GM18951 (cell line): ENCODE measurements around the gene ATP8B1.

Experiments
- POLR2A ChIP-seq: IDR thresholded peaks from 4 replicates; pipeline ENCODE4 v1.6.1; 2011; ENCODE audit warnings: mild to moderate bottlenecking; ENCODE audit not compliant: insufficient read length, insufficient read depth; ENCODE audit errors: extremely low read depth
- in situ Hi-C: fragments of 300-500 bp; cut with MboI; formaldehyde crosslinking; loops from one replicate; pipeline ENCODE4 v1.12.0; 2022; ENCODE audit warnings: low sequenced_read_pairs, mixed read lengths, inconsistent platforms; ENCODE audit not compliant: unreplicated experiment

The ATP8B1 gene

DNA sequence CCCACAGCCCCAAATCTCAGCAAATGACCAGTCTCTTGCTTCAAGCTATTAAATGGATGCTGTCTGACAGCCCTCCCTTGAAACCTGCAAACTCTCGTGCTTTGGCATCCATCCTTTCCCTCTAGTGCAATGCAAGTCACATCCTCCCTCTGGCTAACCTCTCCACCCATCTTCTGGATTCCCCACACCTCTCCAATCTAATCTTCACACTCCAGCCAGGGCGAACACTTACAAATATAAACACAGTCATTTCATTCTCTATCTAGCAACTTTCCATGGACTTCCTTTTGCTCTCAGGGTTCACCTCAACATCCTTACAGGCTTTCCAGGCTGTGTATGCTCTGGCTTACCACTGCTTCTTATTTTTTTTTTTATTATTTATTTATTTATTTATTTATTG, 171.4 kb downstream of the ATP8B1 start:
- TF ChIP-seq POLR2A, result no peak
- in situ Hi-C loops, result loop anchor here (25.0 kb wide), 1 partner anchor 206 kb away; no protein-coding TSS in a partner anchor

DNA sequence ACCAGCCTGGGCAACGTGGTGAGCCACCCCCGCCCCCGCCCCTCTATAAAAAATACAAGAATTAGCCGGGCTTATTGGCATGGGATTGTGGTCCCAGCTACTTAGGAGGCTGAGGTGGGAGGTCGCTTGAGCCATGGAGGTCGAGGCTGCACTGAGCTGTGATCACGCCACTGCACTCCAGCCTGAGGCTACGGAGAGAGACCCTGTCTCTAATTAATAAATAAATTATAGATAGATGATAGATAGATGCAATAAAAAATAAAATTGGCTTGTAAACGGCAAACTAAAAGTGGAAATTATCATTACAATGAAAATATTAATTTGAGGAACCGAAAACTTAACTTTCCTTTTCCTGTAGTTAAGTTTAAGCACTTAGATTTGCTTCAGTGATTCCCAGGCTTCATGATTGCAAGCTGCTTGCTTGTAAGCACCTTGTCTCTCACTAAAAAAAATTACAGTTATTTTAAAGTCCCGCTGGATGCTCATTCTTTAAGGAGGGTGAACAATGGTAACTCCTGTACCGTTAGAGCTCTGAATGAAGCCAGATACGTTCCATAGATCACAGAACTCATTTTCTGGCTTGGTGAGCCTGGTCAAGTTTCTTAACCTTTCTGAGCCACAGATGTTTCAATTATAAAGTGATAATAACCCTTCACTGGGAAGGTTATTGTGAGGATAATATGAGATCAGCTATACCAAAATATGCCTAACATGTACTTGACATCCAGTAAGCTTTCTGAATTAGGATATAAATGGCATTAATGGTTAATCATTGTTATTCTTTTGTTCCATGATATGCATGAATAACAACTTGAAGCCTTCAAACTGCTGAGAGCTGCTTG, 172.1 kb downstream of the ATP8B1 start:
- in situ Hi-C loops, result loop anchor here (25.0 kb wide), 1 partner anchor 206 kb away; no protein-coding TSS in a partner anchor

DNA sequence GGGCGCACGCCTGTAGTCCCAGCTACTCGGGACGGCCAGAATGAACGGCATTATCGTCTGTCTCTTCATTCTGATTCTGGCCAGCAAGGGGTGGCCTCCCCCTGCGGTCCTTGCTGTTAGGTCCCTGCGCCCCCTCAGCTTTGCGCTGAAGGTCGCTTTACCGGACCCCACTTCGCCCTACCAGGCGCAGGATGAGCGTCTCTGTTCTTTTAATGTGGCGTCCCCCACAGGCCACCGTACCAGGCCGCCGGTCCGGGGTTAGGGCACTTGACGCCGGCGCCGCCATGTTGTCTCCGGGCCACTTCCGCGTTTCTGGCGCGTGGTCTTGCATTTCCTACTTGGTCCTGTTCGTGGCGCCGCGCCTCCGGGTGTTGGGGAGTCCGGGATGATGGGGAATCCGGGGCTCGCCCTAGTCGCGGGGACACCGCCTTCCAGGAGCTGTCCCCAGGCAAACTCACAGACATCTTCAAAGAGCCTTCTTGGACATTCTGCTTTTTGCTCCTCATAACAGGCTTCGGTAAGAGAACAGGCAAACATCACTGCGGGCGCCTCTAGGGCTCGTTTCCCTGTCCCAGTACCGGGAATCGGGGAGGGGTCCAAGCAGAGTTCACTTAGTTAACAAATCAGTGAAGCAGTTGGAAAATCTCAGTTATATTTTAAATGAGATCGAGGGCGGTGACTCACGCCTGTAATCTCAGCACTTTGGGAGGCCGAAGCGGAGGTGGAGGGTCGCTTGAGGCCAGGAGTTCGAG, 172.9 kb downstream of the ATP8B1 start:
- peak; percentile 62 for TF ChIP-seq POLR2A
- in situ Hi-C loops, result loop anchor here (25.0 kb wide), 1 partner anchor 207 kb away; no protein-coding TSS in a partner anchor

More for the DNA sequence above, 172.1 kb downstream of the ATP8B1 start:
- TF ChIP-seq POLR2A, result no peak

DNA sequence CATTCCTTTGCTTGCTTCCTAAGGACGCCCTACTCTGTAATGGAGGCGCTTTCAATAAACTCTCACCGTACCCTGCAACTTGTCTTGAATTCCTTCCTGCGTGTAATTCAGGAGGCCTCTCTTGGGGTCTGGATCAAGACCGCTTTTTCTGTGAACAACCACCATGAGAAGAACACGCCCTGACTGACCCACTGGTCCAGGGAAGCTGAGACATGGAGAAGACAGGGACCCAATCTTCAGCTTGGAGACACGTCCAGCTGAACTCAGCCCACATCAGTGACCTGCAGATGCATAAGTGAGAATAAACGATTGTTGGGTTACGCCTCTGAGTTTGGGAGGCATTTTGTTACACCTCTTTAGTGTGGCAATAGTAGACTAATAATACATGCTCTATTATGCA, 173.7 kb downstream of the ATP8B1 start:
- TF ChIP-seq POLR2A, result no peak
- in situ Hi-C loops, result loop anchor here (25.0 kb wide), 1 partner anchor 208 kb away; no protein-coding TSS in a partner anchor

DNA sequence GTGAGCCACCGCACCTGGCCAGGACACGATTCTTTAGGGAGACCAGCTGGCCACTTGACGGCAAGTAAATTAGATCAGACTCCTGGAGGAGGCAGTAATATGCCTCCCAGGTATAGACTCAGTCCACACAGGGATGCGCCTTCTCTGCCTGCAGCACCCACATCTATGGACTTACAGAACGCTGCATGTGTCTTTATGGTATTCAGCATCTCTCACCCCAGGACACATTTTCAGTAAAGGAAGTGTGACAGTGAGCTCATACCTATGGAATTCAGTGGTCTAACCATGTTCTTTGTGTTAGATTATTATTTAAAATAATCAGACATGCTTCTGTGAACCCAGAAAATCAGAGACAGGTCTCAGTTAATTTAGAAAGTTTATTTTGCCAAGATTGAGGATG, 175.6 kb downstream of the ATP8B1 start:
- in situ Hi-C loops, result loop anchor here (25.0 kb wide), 1 partner anchor 210 kb away; no protein-coding TSS in a partner anchor
- no peak for TF ChIP-seq POLR2A

DNA sequence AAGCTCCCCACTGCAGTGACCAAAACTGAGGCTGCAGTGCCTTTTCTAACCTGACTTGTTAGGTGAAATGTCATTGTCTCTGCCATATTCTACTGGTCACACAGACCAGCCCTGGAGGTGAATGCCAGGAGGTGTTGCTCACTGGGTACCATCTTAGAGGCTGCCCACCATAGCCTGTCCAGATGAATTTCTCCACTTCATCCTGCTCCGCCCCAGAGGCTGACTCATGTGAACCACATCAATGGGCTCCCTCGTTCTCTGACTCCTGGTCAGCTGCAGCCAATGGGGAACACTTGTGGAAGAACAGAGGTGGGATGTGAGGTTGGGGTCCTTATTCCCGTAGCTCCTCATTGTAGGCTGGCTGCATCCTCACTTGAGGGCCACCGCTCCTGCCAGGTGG, 178.1 kb downstream of the ATP8B1 start:
- TF ChIP-seq POLR2A, result no peak
- in situ Hi-C loops, result loop anchor here (25.0 kb wide), 1 partner anchor 212 kb away; no protein-coding TSS in a partner anchor

DNA sequence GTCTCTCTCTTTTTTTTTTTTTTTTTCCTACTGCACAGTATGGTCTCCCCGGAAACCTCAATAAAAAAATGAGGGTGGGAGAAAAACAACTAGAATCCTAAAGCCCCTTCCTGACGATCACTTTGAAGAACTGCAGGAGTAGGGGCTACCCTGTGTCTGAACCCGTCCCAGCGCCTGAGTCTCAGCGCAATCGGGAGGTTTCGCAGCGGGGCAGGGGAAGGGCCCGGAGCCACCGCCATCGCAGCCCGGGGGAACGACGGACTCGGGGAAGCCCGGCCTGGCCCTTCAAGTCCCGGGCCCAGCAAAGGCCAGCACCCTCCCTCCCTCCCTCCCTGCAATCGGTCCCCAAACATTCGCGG, 181.9 kb downstream of the ATP8B1 start:
- TF ChIP-seq POLR2A, result no peak
- in situ Hi-C loops, result no loop called here

DNA sequence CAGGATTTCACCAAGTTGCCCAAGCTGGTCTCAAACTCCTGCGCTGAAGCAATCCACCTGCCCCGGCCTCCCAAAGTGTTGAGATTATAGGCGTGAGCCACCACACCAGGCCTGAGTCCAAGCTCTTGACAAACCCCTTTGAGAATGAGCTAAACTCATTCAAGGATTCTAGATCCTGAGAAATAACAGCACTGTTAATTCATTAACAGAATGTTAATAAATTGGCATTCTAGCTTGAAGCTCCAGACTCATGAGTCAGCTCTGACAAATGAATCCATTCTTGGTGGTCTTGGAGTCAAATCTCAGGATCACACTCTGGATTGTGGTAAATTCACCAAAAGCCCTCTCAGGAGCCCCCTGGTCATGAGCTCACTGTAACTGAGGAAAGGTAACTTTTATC, 183.2 kb downstream of the ATP8B1 start:
- in situ Hi-C loops, result no loop called here
- TF ChIP-seq POLR2A, result no peak

DNA sequence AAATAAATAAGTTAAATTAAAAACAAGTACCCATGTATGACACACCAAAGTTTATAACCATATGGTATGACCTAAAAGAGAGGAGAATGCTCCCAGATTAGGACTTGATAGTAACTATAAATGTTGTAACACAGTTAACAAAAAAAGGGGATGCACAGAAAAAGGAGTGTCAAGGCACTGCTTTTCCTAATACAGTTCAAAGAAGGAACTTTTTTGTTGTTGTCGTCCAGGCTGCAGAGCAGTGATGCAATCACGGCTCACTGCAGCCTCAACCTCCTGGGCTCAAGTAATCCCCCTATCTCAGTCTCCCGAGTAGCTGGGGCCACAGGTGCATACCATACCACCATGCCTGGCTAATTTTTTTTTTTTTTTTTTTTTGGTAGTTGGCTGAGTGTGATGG, 184.2 kb downstream of the ATP8B1 start:
- in situ Hi-C loops, result no loop called here
- TF ChIP-seq POLR2A, result no peak

DNA sequence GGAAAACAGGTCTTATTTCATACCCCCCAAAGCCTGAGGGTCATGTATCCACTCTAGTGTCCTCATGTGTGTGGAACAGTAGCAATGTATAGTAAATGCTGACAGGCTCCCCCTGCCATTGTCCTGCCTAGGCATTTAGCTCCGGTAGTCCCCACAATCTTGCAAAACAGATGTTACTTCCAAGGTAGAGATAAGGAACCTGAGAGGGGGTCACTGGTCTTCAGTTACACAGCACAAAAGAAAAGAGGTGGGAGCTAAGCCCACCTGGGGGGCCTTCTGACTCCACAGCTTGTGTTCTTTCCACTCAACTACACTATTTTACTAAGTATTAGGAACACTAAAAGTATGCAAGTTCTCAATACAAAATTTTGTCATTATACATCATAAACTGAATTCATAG, 199.2 kb downstream of the ATP8B1 start:
- TF ChIP-seq POLR2A, result no peak
- in situ Hi-C loops, result no loop called here
